Renal cortex interstitium (tissue), 15 donors: ENCODE measurements around the gene BICDL2. TPM values are rescaled to one million over a fixed set of nuclear protein-coding genes. Genes with fewer than 3 reads are reported as not detected.
"Not testable (repeated sequence)": the region's sequence is repeated elsewhere in the genome, so short reads cannot be mapped to it uniquely, and the experiment has no call there.

ENCODE experiments used
- DNase-seq, 11 donors: peaks; one replicate each; pipeline ENCODE4 v3.0.0-alpha.2; 2013; ENCODE audit warnings: low read depth in 9 of 11, low spot score in 4 of 11; ENCODE audit errors: extremely low read depth in 1 of 11
- long read RNA-seq, 16 experiments: transcript quantifications; one replicate each; lab custom pipeline, GENCODE V29; 2026
- polyA plus RNA-seq, 3 donors: library from polyadenylated mRNA; unstranded; fragments of 120-200 nt; gene quantifications; one replicate each; pipeline ENCODE4 v1.2.1, GENCODE V29; 2013; ENCODE audit not compliant: insufficient read length in 3 of 3

BICDL2 gene
- 1 to 10 TPM; 1.0 to 2.5 (median 2.0) TPM for polyA plus RNA-seq
- long read RNA-seq, donor 1, result 0 reads
- long read RNA-seq, donor 2, partial matches to known transcripts, result 0 of 1 reads
- long read RNA-seq, donor 2, other reads (novel, unspliced or antisense), result 0 of 1 reads
- long read RNA-seq, donor 3, result 0 reads
- long read RNA-seq, donor 4, partial matches to known transcripts, result 0 of 1 reads
- long read RNA-seq, donor 4, other reads (novel, unspliced or antisense), result 0 of 1 reads
- long read RNA-seq, donor 5, result 0 reads
- long read RNA-seq, donor 6, partial matches to known transcripts, result 0 of 1 reads
- long read RNA-seq, donor 6, other reads (novel, unspliced or antisense), result 0 of 1 reads
- long read RNA-seq, donor 7, result 0 reads
- long read RNA-seq, donor 8, result 0 reads
- long read RNA-seq, donor 9, result 0 reads
- long read RNA-seq, donor 10, result 0 reads
- long read RNA-seq, donor 11, result 0 reads
- long read RNA-seq, donor 12, result 0 reads
- long read RNA-seq, donor 13, result 0 reads
- long read RNA-seq, donor 14, result 0 reads
- long read RNA-seq, donor 15, result 0 reads
- long read RNA-seq, donor 16, partial matches to known transcripts, result 0 of 3 reads
- long read RNA-seq, donor 16, other reads (novel, unspliced or antisense), result 0 of 3 reads

- DNase-seq, result no peak
Measured at GRCh38 chr16:3036726-3037315, at the start of gene BICDL2. Gene BICDL2, minus strand, starts transcription at chr16:3036944. Its CDS starts 1,448 bp downstream, at chr16:3035496.

GRCh38 chr16:3085868-3086595, 49.3 kb upstream of the BICDL2 start:
- no peak for DNase-seq

- no peak for DNase-seq
Measured at GRCh38 chr16:3084969-3085670, 48.4 kb upstream of the BICDL2 start.

GRCh38 chr16:3084491-3084890, 47.7 kb upstream of the BICDL2 start:
- DNase-seq, result no peak

- DNase-seq, result not testable (repeated sequence)
Measured at GRCh38 chr16:3083408-3083807, 46.7 kb upstream of the BICDL2 start.

- not testable (repeated sequence) for DNase-seq
Measured at GRCh38 chr16:3081957-3082356, 45.2 kb upstream of the BICDL2 start.

GRCh38 chr16:3080024-3080423, 43.3 kb upstream of the BICDL2 start:
- no peak for DNase-seq

GRCh38 chr16:3076577-3076976, 39.8 kb upstream of the BICDL2 start:
- no peak for DNase-seq

- DNase-seq, result not testable (repeated sequence)
Measured at GRCh38 chr16:3075946-3076345, 39.2 kb upstream of the BICDL2 start.

- no peak for DNase-seq
Measured at GRCh38 chr16:3075523-3075915, 38.8 kb upstream of the BICDL2 start.

- no peak for DNase-seq
Measured at GRCh38 chr16:3074860-3075522, 38.2 kb upstream of the BICDL2 start.

GRCh38 chr16:3073448-3073847, 36.7 kb upstream of the BICDL2 start:
- DNase-seq, result no peak

- DNase-seq, result not testable (repeated sequence)
Measured at GRCh38 chr16:3072576-3073263, 36.0 kb upstream of the BICDL2 start.

GRCh38 chr16:3072148-3072547, 35.4 kb upstream of the BICDL2 start:
- not testable (repeated sequence) for DNase-seq

GRCh38 chr16:3071655-3072054, 34.9 kb upstream of the BICDL2 start:
- no peak for DNase-seq

GRCh38 chr16:3070608-3071111, 33.9 kb upstream of the BICDL2 start:
- DNase-seq, result no peak

GRCh38 chr16:3069146-3069545, 32.4 kb upstream of the BICDL2 start:
- DNase-seq, result not testable (repeated sequence)

GRCh38 chr16:3068487-3068886, 31.7 kb upstream of the BICDL2 start:
- DNase-seq, result no peak
